H9 (cell line): Measurements from ENCODE around the gene TRAF5. TPM values are rescaled to one million over a fixed set of nuclear protein-coding genes. Genes with fewer than 3 reads are reported as not detected.

ENCODE experiments used
- DNase-seq: peaks from one replicate; pipeline ENCODE4 v3.0.0-alpha.2; 2017
- H2AFZ ChIP-seq: one replicate; pipeline ENCODE4 v1.6.1; 2013; ENCODE audit warnings: mild to moderate bottlenecking, low read length, control low read depth, moderate library complexity
- H2AK5ac ChIP-seq: 2 replicates; pipeline ENCODE4 v1.6.1; 2013; ENCODE audit warnings: low read length, control low read depth, mixed read lengths; ENCODE audit not compliant: insufficient read length
- H2BK120ac ChIP-seq: one replicate; pipeline ENCODE4 v1.6.1; 2013; ENCODE audit warnings: low read depth, mild to moderate bottlenecking, low read length, control low read depth, inconsistent platforms; ENCODE audit not compliant: poor library complexity, severe bottlenecking
- H2BK12ac ChIP-seq: 2 replicates; pipeline ENCODE4 v1.6.1; 2013; ENCODE audit warnings: low read length, control low read depth, mixed read lengths, low read depth; ENCODE audit not compliant: insufficient read length
- H2BK15ac ChIP-seq: 2 replicates; pipeline ENCODE4 v1.6.1; 2013; ENCODE audit warnings: low read depth, low read length, control low read depth
- H2BK20ac ChIP-seq: one replicate; pipeline ENCODE4 v1.6.1; 2013; ENCODE audit warnings: low read depth, mild to moderate bottlenecking, low read length, control low read depth, inconsistent platforms; ENCODE audit not compliant: poor library complexity, severe bottlenecking
- H2BK5ac ChIP-seq: 2 replicates; pipeline ENCODE4 v1.6.1; 2013; ENCODE audit warnings: low read length, control low read depth, mixed read lengths; ENCODE audit not compliant: insufficient read length
- H3K14ac ChIP-seq: 2 replicates; pipeline ENCODE4 v1.6.1; 2013; ENCODE audit warnings: low read length, control low read depth; ENCODE audit not compliant: insufficient read depth
- H3K18ac ChIP-seq: 2 replicates; pipeline ENCODE4 v1.6.1; 2013; ENCODE audit warnings: low read depth, mild to moderate bottlenecking, mixed read lengths, low read length, control low read depth; ENCODE audit not compliant: insufficient read length
- H3K23ac ChIP-seq: 2 replicates; pipeline ENCODE4 v1.6.1; 2013; ENCODE audit warnings: low read length, control low read depth, mixed read lengths, low read depth; ENCODE audit not compliant: insufficient read length
- H3K23me2 ChIP-seq: 2 replicates; pipeline ENCODE4 v1.6.1; 2013; ENCODE audit warnings: low read depth, mild to moderate bottlenecking, mixed read lengths, low read length, control low read depth; ENCODE audit not compliant: insufficient read length, poor library complexity, severe bottlenecking
- H3K27ac ChIP-seq: 2 replicates; pipeline ENCODE4 v1.5.1; 2013; ENCODE audit warnings: low read length, control low read depth, mixed read lengths, low read depth; ENCODE audit not compliant: insufficient read length
- H3K27me3 ChIP-seq: 2 replicates; pipeline ENCODE4 v1.6.1; 2013; ENCODE audit warnings: low read length, control low read depth, inconsistent platforms; ENCODE audit not compliant: insufficient read depth
- H3K4ac ChIP-seq: 2 replicates; pipeline ENCODE4 v1.6.1; 2013; ENCODE audit warnings: low read depth, mild to moderate bottlenecking, control low read depth, inconsistent platforms, low read length, moderate library complexity
- H3K4me1 ChIP-seq: 2 replicates; pipeline ENCODE4 v1.6.1; 2013; ENCODE audit warnings: low read length, control low read depth, inconsistent platforms; ENCODE audit not compliant: insufficient read depth
- H3K4me2 ChIP-seq: 2 replicates; pipeline ENCODE4 v1.6.1; 2013; ENCODE audit warnings: low read length, control low read depth, mixed read lengths; ENCODE audit not compliant: insufficient read length, insufficient read depth
- H3K56ac ChIP-seq: 2 replicates; pipeline ENCODE4 v1.6.1; 2013; ENCODE audit warnings: low read depth, mild to moderate bottlenecking, mixed read lengths, low read length, control low read depth; ENCODE audit not compliant: insufficient read length
- H3K79me1 ChIP-seq: 2 replicates; pipeline ENCODE4 v1.6.1; 2013; ENCODE audit warnings: low read depth, mild to moderate bottlenecking, moderate library complexity, low read length, control low read depth, inconsistent platforms; ENCODE audit not compliant: insufficient read depth, poor library complexity, severe bottlenecking
- H3K79me2 ChIP-seq: 2 replicates; pipeline ENCODE4 v1.6.1; 2013; ENCODE audit warnings: low read length, control low read depth, inconsistent platforms; ENCODE audit not compliant: insufficient read depth
- H3K9ac ChIP-seq: 2 replicates; pipeline ENCODE4 v1.6.1; 2013; ENCODE audit warnings: low read length, control low read depth, mixed read lengths; ENCODE audit not compliant: insufficient read length; ENCODE audit errors: extremely low read depth
- H3K9me3 ChIP-seq: one replicate; pipeline ENCODE4 v1.6.1; 2013; ENCODE audit warnings: low read depth, low read length, inconsistent platforms; ENCODE audit not compliant: control insufficient read depth
- H3T11ph ChIP-seq: one replicate; pipeline ENCODE4 v1.6.1; 2013; ENCODE audit warnings: mild to moderate bottlenecking, low read length, control low read depth, inconsistent platforms
- H4K20me1 ChIP-seq: one replicate; pipeline ENCODE4 v1.6.1; 2013; ENCODE audit not compliant: control insufficient read depth, insufficient read length, insufficient read depth
- H4K5ac ChIP-seq: 2 replicates; pipeline ENCODE4 v1.6.1; 2013; ENCODE audit warnings: low read depth, mild to moderate bottlenecking, mixed read lengths, low read length, control low read depth; ENCODE audit not compliant: insufficient read length
- H4K8ac ChIP-seq: replicated peaks from 2 replicates; pipeline ENCODE4 v1.6.1; 2013; ENCODE audit warnings: low read length, control low read depth, mixed read lengths, low read depth; ENCODE audit not compliant: insufficient read length
- H4K91ac ChIP-seq: 2 replicates; pipeline ENCODE4 v1.6.1; 2013; ENCODE audit warnings: low read depth, mild to moderate bottlenecking, moderate library complexity, mixed read lengths, low read length, control low read depth; ENCODE audit not compliant: insufficient read length
- H3K27ac Mint-ChIP-seq, 3 experiments: 2 replicates in 2 of 3; 3 replicates in 1 of 3; pipeline ENCODE4 v1.8.0; 2020 to 2021; ENCODE audit warnings: mixed read lengths in 3 of 3, mild to moderate bottlenecking in 1 of 3, moderate library complexity in 1 of 3
- H3K27me3 Mint-ChIP-seq: 2 replicates; pipeline ENCODE4 v1.8.0; 2021; ENCODE audit warnings: low read depth, mild to moderate bottlenecking, moderate library complexity, mixed read lengths
- H3K36me3 Mint-ChIP-seq, 3 experiments: 2 replicates in 2 of 3; 3 replicates in 1 of 3; pipeline ENCODE4 v1.8.0; 2020 to 2021; ENCODE audit warnings: low read depth in 3 of 3, mixed read lengths in 3 of 3; ENCODE audit not compliant: insufficient read depth in 1 of 3
- H3K4me1 Mint-ChIP-seq, 2 experiments: 2 replicates each; pipeline ENCODE4 v1.8.0; 2020; ENCODE audit warnings: mixed read lengths in 2 of 2
- H3K4me3 Mint-ChIP-seq, 2 experiments: 2 replicates in 1 of 2; 3 replicates in 1 of 2; pipeline ENCODE4 v1.8.0; 2020 to 2021; ENCODE audit warnings: mild to moderate bottlenecking in 2 of 2, mixed read lengths in 2 of 2, moderate library complexity in 1 of 2
- H3K9me3 Mint-ChIP-seq, 2 experiments: 2 replicates in 1 of 2; 3 replicates in 1 of 2; pipeline ENCODE4 v1.8.0; 2020; ENCODE audit warnings: mild to moderate bottlenecking in 2 of 2, mixed read lengths in 2 of 2, moderate library complexity in 1 of 2
- WGBS: extraction: QIAGEN DNeasy Blood & Tissue Kit; methylation state at CpG from one replicate; pipeline ENCODE4 v1.1.7; 2013; ENCODE audit warnings: missing lambda C conversion rate, low lambda C conversion rate, mixed read lengths; ENCODE audit not compliant: insufficient read length; ENCODE audit errors: extremely low coverage; 5-methylcytosine and 5-hydroxymethylcytosine counted together
- total RNA-seq: library from RNA; stranded (reverse); gene quantifications from 2 replicates; pipeline ENCODE4 v1.2.1, GENCODE V29; 2021
- TF ChIP-seq, protein P1 (sequence below): fragments of 200-600 bp; sonication (generic); conservative IDR thresholded peaks from 3 replicates; pipeline ENCODE4 v1.8.0; 2021; ENCODE audit warnings: antibody characterized with exemption, mild to moderate bottlenecking

TRAF5 gene
- total RNA-seq, 1 experiment from 2014 or later: 19.1 TPM

DNA sequence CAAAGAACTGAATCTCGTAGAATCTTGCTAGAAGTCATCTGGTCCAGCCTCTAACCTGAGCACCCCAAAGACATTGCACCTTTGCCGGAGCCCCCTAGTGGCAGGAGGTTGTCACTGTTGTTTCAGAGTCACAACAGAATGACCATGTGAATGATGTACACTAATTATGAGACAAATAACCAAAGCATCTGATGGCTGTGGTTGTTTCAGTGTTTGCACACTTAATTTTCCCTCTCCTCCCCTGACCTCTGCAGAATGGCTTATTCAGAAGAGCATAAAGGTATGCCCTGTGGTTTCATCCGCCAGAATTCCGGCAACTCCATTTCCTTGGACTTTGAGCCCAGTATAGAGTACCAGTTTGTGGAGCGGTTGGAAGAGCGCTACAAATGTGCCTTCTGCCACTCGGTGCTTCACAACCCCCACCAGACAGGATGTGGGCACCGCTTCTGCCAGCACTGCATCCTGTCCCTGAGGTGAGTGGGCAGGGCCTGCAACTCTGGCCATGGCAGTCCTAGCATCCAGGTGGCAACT lies 26.4 kb downstream of the TRAF5 start:
- Histone ChIP-seq H3K23me2 (no peaks in the 10 kb centered on the region), H4K5ac (no peak overlapping the region), H2BK5ac (no peak overlapping the region), H4K20me1 (no peaks in the 10 kb centered on the region), H4K91ac (no peak overlapping the region), H3K14ac (no peak overlapping the region), H3K18ac (no peak overlapping the region), H3K27me3 (no peaks in the 10 kb centered on the region), H3K79me1 (no peaks in the 10 kb centered on the region), H2BK12ac (no peak overlapping the region), H3K4me2 (no peak overlapping the region), H2BK15ac (no peak overlapping the region), H3K9me3 (no peaks in the 10 kb centered on the region), H3K23ac (no peak overlapping the region), H3T11ph (no peak overlapping the region), H3K56ac (no peak overlapping the region), H3K27ac (no peak overlapping the region), H3K4me1 (no peaks in the 10 kb centered on the region), H2AFZ (no peak overlapping the region), H3K79me2 (no peaks in the 10 kb centered on the region), H2BK20ac (no peak overlapping the region), H3K9ac (no peak overlapping the region), H3K4ac (no peak overlapping the region), H4K8ac (no peak overlapping the region), H2AK5ac (no peak overlapping the region), H2BK120ac (no peak overlapping the region)
- H3K36me3 Mint-ChIP-seq: peaks cover 20 to 39% (median 24%) of the 10 kb centered on the region in 3 experiments
- no peak for DNase-seq
- 0 out of 4 replicates have a peak, but pooled peaks cover 0 to 4% of the 10 kb centered on the region in 2 experiments for H3K4me1 Mint-ChIP-seq
- H3K4me3 Mint-ChIP-seq: no peak overlapping the region
- no peak overlapping the region for H3K27ac Mint-ChIP-seq
- peaks cover 11 to 18% of the 10 kb centered on the region in 2 experiments for H3K9me3 Mint-ChIP-seq
- no peaks in the 10 kb centered on the region for H3K27me3 Mint-ChIP-seq
- TF ChIP-seq, protein P1, sequence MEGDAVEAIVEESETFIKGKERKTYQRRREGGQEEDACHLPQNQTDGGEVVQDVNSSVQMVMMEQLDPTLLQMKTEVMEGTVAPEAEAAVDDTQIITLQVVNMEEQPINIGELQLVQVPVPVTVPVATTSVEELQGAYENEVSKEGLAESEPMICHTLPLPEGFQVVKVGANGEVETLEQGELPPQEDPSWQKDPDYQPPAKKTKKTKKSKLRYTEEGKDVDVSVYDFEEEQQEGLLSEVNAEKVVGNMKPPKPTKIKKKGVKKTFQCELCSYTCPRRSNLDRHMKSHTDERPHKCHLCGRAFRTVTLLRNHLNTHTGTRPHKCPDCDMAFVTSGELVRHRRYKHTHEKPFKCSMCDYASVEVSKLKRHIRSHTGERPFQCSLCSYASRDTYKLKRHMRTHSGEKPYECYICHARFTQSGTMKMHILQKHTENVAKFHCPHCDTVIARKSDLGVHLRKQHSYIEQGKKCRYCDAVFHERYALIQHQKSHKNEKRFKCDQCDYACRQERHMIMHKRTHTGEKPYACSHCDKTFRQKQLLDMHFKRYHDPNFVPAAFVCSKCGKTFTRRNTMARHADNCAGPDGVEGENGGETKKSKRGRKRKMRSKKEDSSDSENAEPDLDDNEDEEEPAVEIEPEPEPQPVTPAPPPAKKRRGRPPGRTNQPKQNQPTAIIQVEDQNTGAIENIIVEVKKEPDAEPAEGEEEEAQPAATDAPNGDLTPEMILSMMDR: peak; percentile 89
- no CpG with 5 or more reads among the region's 8 CpGs for WGBS
